SK-N-SH (cell line): ENCODE measurements around the gene DCDC2B. TPM values are rescaled to one million over a fixed set of nuclear protein-coding genes. Genes with fewer than 3 reads are reported as not detected.

ENCODE experiments used
- CTCF ChIA-PET: fragments of 300-600, 350-600 bp; formaldehyde crosslinking; extraction: SDS; loops from one replicate; lab custom pipeline; 2021; lab: Yijun Ruan, JAX
- POLR2A ChIA-PET: fragments of 350-600 bp; sonication (Branson Sonifier 250); formaldehyde crosslinking; extraction: SDS; loops from one replicate; lab custom pipeline; 2020; ENCODE audit warnings: antibody characterized with exemption, inconsistent platforms; lab: Yijun Ruan, JAX
- DNase-seq: peaks from one replicate; pipeline ENCODE4 v3.0.0; 2012
- H2AFZ ChIP-seq: fragments of 200-600 bp; sonication (generic); 2 replicates; pipeline ENCODE4 v1.8.1; 2016; ENCODE audit warnings: antibody characterized with exemption, mild to moderate bottlenecking, low read depth
- H3F3A ChIP-seq: fragments of 200-600 bp; sonication (generic); replicated peaks from 2 replicates; pipeline ENCODE3; 2016; ENCODE audit warnings: antibody characterized with exemption, mild to moderate bottlenecking; ENCODE audit not compliant: insufficient read depth
- H3K27ac ChIP-seq, 2 experiments: fragments of 200-500 bp in 1 of 2; fragments of 200-600 bp in 1 of 2; sonication (Bioruptor generic) in 1 of 2; sonication (generic), shearing (Covaris generic) in 1 of 2; 2 replicates each; pipeline versions ENCODE4 v1.5.1 to v1.6.1; 2014 to 2016; ENCODE audit warnings: low read depth in 2 of 2, inconsistent platforms in 1 of 2, low read length in 1 of 2, mild to moderate bottlenecking in 1 of 2, mixed read lengths in 1 of 2
- H3K27me3 ChIP-seq: fragments of 200-600 bp; sonication (generic), shearing (Covaris generic); 2 replicates; pipeline ENCODE4 v1.6.1; 2016; ENCODE audit warnings: mixed run types; ENCODE audit not compliant: insufficient read depth
- H3K36me3 ChIP-seq, 2 experiments: fragments of 200-500 bp in 1 of 2; fragments of 200-600 bp in 1 of 2; sonication (Bioruptor generic) in 1 of 2; sonication (generic) in 1 of 2; replicated peaks in 1 of 2; 2 replicates each; pipeline versions ENCODE3 to v1.5.1; 2014 to 2016; ENCODE audit warnings: low read length in 1 of 2, mild to moderate bottlenecking in 1 of 2; ENCODE audit not compliant: insufficient read depth in 2 of 2, control insufficient read depth in 1 of 2
- H3K4me1 ChIP-seq, 2 experiments: fragments of 200-500 bp in 1 of 2; fragments of 200-600 bp in 1 of 2; sonication (Bioruptor generic) in 1 of 2; sonication (generic), shearing (Covaris generic) in 1 of 2; 2 replicates each; pipeline versions ENCODE4 v1.5.1 to v1.6.1; 2014 to 2016; ENCODE audit warnings: low read depth in 1 of 2, low read length in 1 of 2, mixed run types in 1 of 2; ENCODE audit not compliant: insufficient read depth in 2 of 2, control insufficient read depth in 1 of 2
- H3K4me2 ChIP-seq: fragments of 200-600 bp; sonication (generic), shearing (Covaris generic); 2 replicates; pipeline ENCODE4 v1.6.1; 2017; ENCODE audit warnings: mixed run types
- H3K4me3 ChIP-seq, 2 experiments: fragments of 200-500 bp in 1 of 2; fragments of 200-600 bp in 1 of 2; sonication (Bioruptor generic) in 1 of 2; sonication (generic), shearing (Covaris generic) in 1 of 2; 2 replicates each; pipeline versions ENCODE4 v1.5.1 to v1.8.1; 2014 to 2016; ENCODE audit warnings: low read depth in 2 of 2, inconsistent platforms in 1 of 2, low read length in 1 of 2, mild to moderate bottlenecking in 1 of 2, mixed read lengths in 1 of 2, moderate library complexity in 1 of 2
- H3K79me2 ChIP-seq: fragments of 200-600 bp; sonication (generic); 2 replicates; pipeline ENCODE4 v1.8.1; 2017; ENCODE audit warnings: mild to moderate bottlenecking; ENCODE audit not compliant: insufficient read depth
- H3K9ac ChIP-seq: fragments of 200-600 bp; sonication (generic); 2 replicates; pipeline ENCODE4 v1.6.1; 2017; ENCODE audit warnings: mixed run types
- H3K9me2 ChIP-seq: fragments of 200-600 bp; sonication (generic); 2 replicates; pipeline ENCODE4 v1.6.1; 2017; ENCODE audit warnings: mixed run types
- H3K9me3 ChIP-seq: fragments of 200-600 bp; sonication (generic); 2 replicates; pipeline ENCODE4 v1.6.1; 2017; ENCODE audit warnings: mixed run types, mild to moderate bottlenecking, moderate library complexity
- H4K20me1 ChIP-seq: fragments of 200-600 bp; sonication (generic); 2 replicates; pipeline ENCODE4 v1.6.1; 2017; ENCODE audit warnings: mild to moderate bottlenecking, mixed run types; ENCODE audit not compliant: insufficient read depth
- CHD2 ChIP-seq: fragments of 150-350 bp; IDR thresholded peaks from 2 replicates; pipeline ENCODE4 v1.6.1; 2018; ENCODE audit warnings: low read length; ENCODE audit not compliant: partially characterized antibody
- CTCF ChIP-seq: fragments of 200-600 bp; sonication (generic); IDR thresholded peaks from 2 replicates; pipeline ENCODE4 v1.6.1; 2017; ENCODE audit warnings: antibody characterized with exemption, mild to moderate bottlenecking, moderate library complexity
- ELF1 ChIP-seq: IDR thresholded peaks from 2 replicates; pipeline ENCODE4 v1.4.0; 2012
- EP300 ChIP-seq, 2 experiments: IDR thresholded peaks; 2 replicates each; pipeline versions ENCODE4 v1.4.0 to v1.6.1; 2012; ENCODE audit warnings: borderline replicate concordance in 1 of 2, low read depth in 1 of 2, low read length in 1 of 2
- FOXJ3 ChIP-seq: sonication (generic); formaldehyde crosslinking; IDR thresholded peaks from 2 replicates; pipeline ENCODE4 v1.5.1; 2020; ENCODE audit warnings: mild to moderate bottlenecking, missing genetic modification reagents
- GATA2 ChIP-seq: sonication (generic); formaldehyde crosslinking; IDR thresholded peaks from 2 replicates; pipeline ENCODE4 v1.5.0; 2020; ENCODE audit warnings: mild to moderate bottlenecking, missing genetic modification reagents
- MAX ChIP-seq: IDR thresholded peaks from 2 replicates; pipeline ENCODE4 v1.4.0; 2012; ENCODE audit warnings: low read depth
- NFIC ChIP-seq: IDR thresholded peaks from 2 replicates; pipeline ENCODE4 v1.4.0; 2012; ENCODE audit warnings: borderline replicate concordance
- POLR2AphosphoS5 ChIP-seq: IDR thresholded peaks from 2 replicates; pipeline ENCODE4 v1.6.1; 2012; ENCODE audit warnings: low read depth, low read length
- RCOR1 ChIP-seq: fragments of 150-350 bp; IDR thresholded peaks from 2 replicates; pipeline ENCODE4 v1.6.1; 2017; ENCODE audit warnings: antibody characterized with exemption, low read length
- REST ChIP-seq: IDR thresholded peaks from 2 replicates; pipeline ENCODE4 v1.6.1; 2012; ENCODE audit warnings: mild to moderate bottlenecking, low read depth, low read length, moderate library complexity
- RFX5 ChIP-seq: IDR thresholded peaks from 2 replicates; pipeline ENCODE4 v1.6.1; 2012; ENCODE audit warnings: mild to moderate bottlenecking, improper control_type of control experiment, low read length
- RXRA ChIP-seq: IDR thresholded peaks from 2 replicates; pipeline ENCODE4 v1.4.0; 2012; ENCODE audit warnings: low read depth, mild to moderate bottlenecking, borderline replicate concordance
- SIN3A ChIP-seq: IDR thresholded peaks from 2 replicates; pipeline ENCODE4 v1.6.1; 2012; ENCODE audit warnings: low read depth, mild to moderate bottlenecking, low read length, moderate library complexity, borderline replicate concordance
- TCF12 ChIP-seq: IDR thresholded peaks from 2 replicates; pipeline ENCODE4 v1.4.0; 2012
- TEAD4 ChIP-seq: IDR thresholded peaks from 2 replicates; pipeline ENCODE4 v1.4.0; 2012; ENCODE audit warnings: mild to moderate bottlenecking, borderline replicate concordance; ENCODE audit not compliant: insufficient read depth
- USF1 ChIP-seq: IDR thresholded peaks from 2 replicates; pipeline ENCODE4 v1.4.0; 2012; ENCODE audit warnings: low read depth, borderline replicate concordance
- YY1 ChIP-seq: IDR thresholded peaks from 2 replicates; pipeline ENCODE4 v1.4.0; 2012; ENCODE audit warnings: low read depth, mild to moderate bottlenecking
- WGBS: methylation state at CpG from one replicate; pipeline ENCODE4 v1.1.6; 2017; ENCODE audit warnings: low lambda C conversion rate; 5-methylcytosine and 5-hydroxymethylcytosine counted together
- polyA plus RNA-seq, 3 experiments: library from polyadenylated mRNA; depleted of rRNA; stranded (reverse); fragments of >200 nt; gene quantifications; 2 replicates each; pipeline ENCODE4 v1.2.3, GENCODE V29; 2012

The DCDC2B gene
- polyA plus RNA-seq, 1 of the 3 experiments (the other 2 are of a cell fraction) = not detected

- Histone ChIP-seq H3K79me2 (no peaks in the 10 kb centered on the region), H3K27me3 (no peaks in the 10 kb centered on the region), H3K9me2 (no peaks in the 10 kb centered on the region), H3K9ac (no peak within 1 kb of the TSS), H2AFZ (no peak within 1 kb of the TSS), H4K20me1 (no peaks in the 10 kb centered on the region)
- CTCF ChIA-PET = interaction anchor here (5.4 kb wide), 1 partner anchor 35 kb away, joined by 45 read pairs; no protein-coding TSS in a partner anchor
- POLR2A ChIA-PET = no interaction called here
- DNase-seq = no peak
- 98% methylated on average over 15 of the region's 25 CpGs for whole genome bisulfite sequencing
- no peak for TF ChIP-seq RCOR1
- no peak for TF ChIP-seq CTCF
- no peak for TF ChIP-seq CHD2
- TF ChIP-seq ELF1 = no peak
- TF ChIP-seq GATA2 (CRISPR knock-in tag) = no peak
- TF ChIP-seq, all 33 proteins: peak for 0
- Histone ChIP-seq H3F3A (peaks cover 3% of the 10 kb centered on the region), H3K27ac (no peak within 1 kb of the TSS), H3K36me3 (no peaks in the 10 kb centered on the region), H3K4me2 (no peak within 1 kb of the TSS), H3K4me1 (peaks cover 2 to 10% of the 10 kb centered on the region in 2 experiments; a peak in 3 of 4 replicates), H3K9me3 (no peaks in the 10 kb centered on the region), H3K4me3 (no peak within 1 kb of the TSS)
Measured at GRCh38 chr1:32250893-32251716, 42.2 kb downstream of the DCDC2B start, which contains the start of gene LCK. Gene LCK, plus strand, starts transcription at chr1:32251265. Its CDS starts 23,065 bp downstream, at chr1:32274330.

- H3K36me3 ChIP-seq = no peaks in the 10 kb centered on the region
- no peak overlapping the region for H3K4me2 ChIP-seq
- 76% methylated on average over 10 of the region's 10 CpGs for WGBS
- H3K4me1 ChIP-seq = no peaks in the 10 kb centered on the region
- no peak overlapping the region for H3K27ac ChIP-seq
- no peaks in the 10 kb centered on the region for H3K79me2 ChIP-seq
- no peak overlapping the region for H2AFZ ChIP-seq
- H3K4me3 ChIP-seq = no peak overlapping the region
- H3K9me2 ChIP-seq = no peaks in the 10 kb centered on the region
- no peaks in the 10 kb centered on the region for H3F3A ChIP-seq
- H4K20me1 ChIP-seq = no peaks in the 10 kb centered on the region
- CTCF ChIA-PET = interaction anchor here (0.9 to 1.9 kb wide), 2 partner anchors 13 to 16 kb away, joined by 3 to 5 read pairs; no protein-coding TSS in a partner anchor
- H3K9me3 ChIP-seq = no peaks in the 10 kb centered on the region
- POLR2A ChIA-PET = no interaction called here
- DNase-seq = no peak
- no peaks in the 10 kb centered on the region for H3K27me3 ChIP-seq
- H3K9ac ChIP-seq = no peak overlapping the region
- TF ChIP-seq EP300 (IDR thresholded peaks at IDR 0.05; ENCODE audit: borderline replicate concordance in 1 of 2, low read depth in 1 of 2, low read length in 1 of 2) = no peak
- no peak for TF ChIP-seq MAX
- TF ChIP-seq RXRA = no peak
- no peak for TF ChIP-seq GATA2 (CRISPR knock-in tag)
- TF ChIP-seq REST = no peak
- TF ChIP-seq FOXJ3 (CRISPR knock-in tag) = no peak
- no peak for TF ChIP-seq NFIC
- TF ChIP-seq YY1 = no peak
- no peak for TF ChIP-seq POLR2AphosphoS5
- no peak for TF ChIP-seq TCF12
- no peak for TF ChIP-seq TEAD4
- TF ChIP-seq USF1 = no peak
- no peak for TF ChIP-seq SIN3A
- no peak for TF ChIP-seq RFX5
Measured at GRCh38 chr1:32255072-32256071, 46.5 kb downstream of the DCDC2B start.
